Measurements from ENCODE around the gene SERINC2.
A peak's percentile ranks its signal among the peaks of the same experiment; 100 is the strongest.
"Not testable (repeated sequence)": the region's sequence is repeated elsewhere in the genome, so short reads cannot be mapped to it uniquely, and the experiment has no call there.

Gene SERINC2

GRCh38 chr1:31377364-31377863, 35.6 kb upstream of the SERINC2 start:
- Mint-ChIP-seq H3K9me3 (no peaks in the 10 kb centered on the region), H3K27me3 (peaks cover 9% of the 10 kb centered on the region), H3K4me3 (no peak overlapping the region), H3K4me1 (ENCODE audit: low read depth) (peaks cover 12% of the 10 kb centered on the region), H3K36me3 (ENCODE audit: low read depth) (no peaks in the 10 kb centered on the region), H3K27ac (no peak overlapping the region)

- Mint-ChIP-seq H3K36me3 (ENCODE audit: low read depth) (no peaks in the 10 kb centered on the region), H3K4me3 (no peak overlapping the region), H3K27ac (no peak overlapping the region), H3K27me3 (peaks cover 10% of the 10 kb centered on the region), H3K4me1 (ENCODE audit: low read depth) (peaks cover 8% of the 10 kb centered on the region), H3K9me3 (no peaks in the 10 kb centered on the region)
These were observed 35.0 kb upstream of the SERINC2 start for GRCh38 chr1:31378001-31378400.

GRCh38 chr1:31380181-31380580, 32.8 kb upstream of the SERINC2 start:
- no peaks in the 10 kb centered on the region for H3K4me1 Mint-ChIP-seq (ENCODE audit: low read depth)
- no peak overlapping the region for H3K27ac Mint-ChIP-seq
- no peak overlapping the region for H3K4me3 Mint-ChIP-seq
- H3K9me3 Mint-ChIP-seq, result no peaks in the 10 kb centered on the region
- no peaks in the 10 kb centered on the region for H3K36me3 Mint-ChIP-seq (ENCODE audit: low read depth)
- peaks cover 10% of the 10 kb centered on the region for H3K27me3 Mint-ChIP-seq

- H3K27me3 Mint-ChIP-seq, result peaks cover 14% of the 10 kb centered on the region
- no peak overlapping the region for H3K4me3 Mint-ChIP-seq
- no peaks in the 10 kb centered on the region for H3K9me3 Mint-ChIP-seq
- H3K36me3 Mint-ChIP-seq (ENCODE audit: low read depth), result no peaks in the 10 kb centered on the region
- no peak overlapping the region for H3K27ac Mint-ChIP-seq
- H3K4me1 Mint-ChIP-seq (ENCODE audit: low read depth), result no peaks in the 10 kb centered on the region
These were observed 31.4 kb upstream of the SERINC2 start for GRCh38 chr1:31381394-31382294.

- Mint-ChIP-seq H3K9me3 (no peaks in the 10 kb centered on the region), H3K27ac (no peak overlapping the region), H3K4me1 (ENCODE audit: low read depth) (no peaks in the 10 kb centered on the region), H3K36me3 (ENCODE audit: low read depth) (no peaks in the 10 kb centered on the region), H3K27me3 (peaks cover 14% of the 10 kb centered on the region), H3K4me3 (no peak overlapping the region)
These were observed 30.5 kb upstream of the SERINC2 start for GRCh38 chr1:31382379-31382989.

- peaks cover 12% of the 10 kb centered on the region for H3K27me3 Mint-ChIP-seq
- H3K4me1 Mint-ChIP-seq (ENCODE audit: low read depth), result no peaks in the 10 kb centered on the region
- no peak overlapping the region for H3K4me3 Mint-ChIP-seq
- H3K9me3 Mint-ChIP-seq, result no peaks in the 10 kb centered on the region
- no peak overlapping the region for H3K27ac Mint-ChIP-seq
- H3K36me3 Mint-ChIP-seq (ENCODE audit: low read depth), result no peaks in the 10 kb centered on the region
These were observed 29.0 kb upstream of the SERINC2 start for GRCh38 chr1:31383967-31384366.

- peaks cover 12% of the 10 kb centered on the region for H3K27me3 Mint-ChIP-seq
- H3K4me3 Mint-ChIP-seq; H3K27ac Mint-ChIP-seq; H3K36me3 Mint-ChIP-seq (ENCODE audit: low read depth); H3K4me1 Mint-ChIP-seq (ENCODE audit: low read depth); H3K9me3 Mint-ChIP-seq: not testable (repeated sequence)
These were observed 26.3 kb upstream of the SERINC2 start for GRCh38 chr1:31386576-31387243.

- H3K4me1 Mint-ChIP-seq (ENCODE audit: low read depth), result no peaks in the 10 kb centered on the region
These were observed 25.4 kb upstream of the SERINC2 start for GRCh38 chr1:31387612-31388011.

GRCh38 chr1:31389616-31390015, 23.4 kb upstream of the SERINC2 start:
- H3K36me3 Mint-ChIP-seq (ENCODE audit: low read depth), result no peaks in the 10 kb centered on the region
- H3K4me3 Mint-ChIP-seq, result no peak overlapping the region
- no peak overlapping the region for H3K27ac Mint-ChIP-seq
- peaks cover 4% of the 10 kb centered on the region for H3K27me3 Mint-ChIP-seq
- H3K4me1 Mint-ChIP-seq (ENCODE audit: low read depth), result peaks cover 5% of the 10 kb centered on the region
- H3K9me3 Mint-ChIP-seq, result no peaks in the 10 kb centered on the region

More at GRCh38 chr1:31387612-31388011, 25.4 kb upstream of the SERINC2 start:
- peaks cover 6% of the 10 kb centered on the region for H3K27me3 Mint-ChIP-seq
- no peaks in the 10 kb centered on the region for H3K36me3 Mint-ChIP-seq (ENCODE audit: low read depth)
- H3K9me3 Mint-ChIP-seq, result no peaks in the 10 kb centered on the region
- no peak overlapping the region for H3K27ac Mint-ChIP-seq
- H3K4me3 Mint-ChIP-seq, result no peak overlapping the region

GRCh38 chr1:31390071-31390470, 22.9 kb upstream of the SERINC2 start:
- H3K4me3 Mint-ChIP-seq, result no peak overlapping the region
- no peak overlapping the region for H3K27ac Mint-ChIP-seq
- H3K36me3 Mint-ChIP-seq (ENCODE audit: low read depth), result no peaks in the 10 kb centered on the region
- H3K4me1 Mint-ChIP-seq (ENCODE audit: low read depth), result peaks cover 8% of the 10 kb centered on the region
- no peaks in the 10 kb centered on the region for H3K9me3 Mint-ChIP-seq
- peaks cover 4% of the 10 kb centered on the region for H3K27me3 Mint-ChIP-seq

GRCh38 chr1:31393463-31393862, 19.6 kb upstream of the SERINC2 start:
- Mint-ChIP-seq H3K27ac (no peak overlapping the region), H3K4me1 (ENCODE audit: low read depth) (peaks cover 8% of the 10 kb centered on the region), H3K27me3 (no peaks in the 10 kb centered on the region), H3K36me3 (ENCODE audit: low read depth) (no peaks in the 10 kb centered on the region), H3K9me3 (no peaks in the 10 kb centered on the region), H3K4me3 (no peak overlapping the region)

- H3K27me3 Mint-ChIP-seq, result no peaks in the 10 kb centered on the region
- no peaks in the 10 kb centered on the region for H3K36me3 Mint-ChIP-seq (ENCODE audit: low read depth)
- H3K27ac Mint-ChIP-seq, result no peak overlapping the region
- H3K9me3 Mint-ChIP-seq, result no peaks in the 10 kb centered on the region
- peaks cover 8% of the 10 kb centered on the region for H3K4me1 Mint-ChIP-seq (ENCODE audit: low read depth)
- H3K4me3 Mint-ChIP-seq, result peak overlapping the region; percentile 77
These were observed 18.3 kb upstream of the SERINC2 start for GRCh38 chr1:31394584-31395193.

GRCh38 chr1:31396633-31397351, 16.2 kb upstream of the SERINC2 start:
- Mint-ChIP-seq H3K27ac (no peak overlapping the region), H3K4me3 (no peak overlapping the region), H3K27me3 (no peaks in the 10 kb centered on the region), H3K4me1 (ENCODE audit: low read depth) (peaks cover 8% of the 10 kb centered on the region), H3K36me3 (ENCODE audit: low read depth) (no peaks in the 10 kb centered on the region), H3K9me3 (no peaks in the 10 kb centered on the region)

GRCh38 chr1:31397360-31398095, 15.5 kb upstream of the SERINC2 start:
- H3K27ac Mint-ChIP-seq, result no peak overlapping the region
- no peak overlapping the region for H3K4me3 Mint-ChIP-seq
- H3K36me3 Mint-ChIP-seq (ENCODE audit: low read depth), result no peaks in the 10 kb centered on the region
- H3K9me3 Mint-ChIP-seq, result no peaks in the 10 kb centered on the region
- H3K4me1 Mint-ChIP-seq (ENCODE audit: low read depth), result peaks cover 8% of the 10 kb centered on the region
- H3K27me3 Mint-ChIP-seq, result no peaks in the 10 kb centered on the region
